H1 (cell line): Measurements from ENCODE around the gene SP8. TPM values are rescaled to one million over a fixed set of nuclear protein-coding genes. Genes with fewer than 3 reads are reported as not detected.

Experiments
- CTCF ChIA-PET: fragments of 300-600 bp; sonication (Branson Sonifier 250); formaldehyde crosslinking; loops from one replicate; lab custom pipeline; 2021; ENCODE audit not compliant: partially characterized antibody; lab: Charles Lee
- POLR2A ChIA-PET: fragments of 300-600 bp; sonication (Branson Sonifier 250); formaldehyde crosslinking; loops from one replicate; lab custom pipeline; 2021; ENCODE audit warnings: inconsistent platforms; ENCODE audit not compliant: partially characterized antibody; lab: Charles Lee
- DNase-seq, 2 experiments: peaks; one replicate each; pipeline versions ENCODE4 v3.0.0 to v3.0.0-alpha.2; 2010 to 2022; ENCODE audit warnings: low spot score in 2 of 2, low read depth in 1 of 2, mixed read lengths in 1 of 2
- FAIRE-seq: peaks from 2 replicates; lab custom pipeline; 2011; peaks lifted over from hg19 to GRCh38; lab: Jason Lieb, UNC
- H2AFZ ChIP-seq: 2 replicates; pipeline ENCODE4 v1.8.1; 2012; ENCODE audit warnings: low read length, inconsistent platforms
- H2AK5ac ChIP-seq: 2 replicates; pipeline ENCODE4 v1.6.1; 2013; ENCODE audit warnings: low read depth, low read length
- H2BK120ac ChIP-seq: replicated peaks from 2 replicates; pipeline ENCODE3; 2013; ENCODE audit warnings: low read depth, low read length, inconsistent platforms
- H2BK12ac ChIP-seq: 2 replicates; pipeline ENCODE4 v1.6.1; 2013; ENCODE audit warnings: low read depth, low read length
- H2BK15ac ChIP-seq: 2 replicates; pipeline ENCODE4 v1.6.1; 2013; ENCODE audit warnings: low read length
- H2BK20ac ChIP-seq: 2 replicates; pipeline ENCODE4 v1.6.1; 2013; ENCODE audit warnings: low read length
- H2BK5ac ChIP-seq: 2 replicates; pipeline ENCODE4 v1.6.1; 2013; ENCODE audit warnings: low read depth, low read length
- H3K14ac ChIP-seq: 2 replicates; pipeline ENCODE4 v1.6.1; 2013; ENCODE audit warnings: inconsistent platforms; ENCODE audit not compliant: insufficient read length
- H3K18ac ChIP-seq: 2 replicates; pipeline ENCODE4 v1.6.1; 2013; ENCODE audit warnings: low read length; ENCODE audit errors: extremely low read depth
- H3K23ac ChIP-seq: 2 replicates; pipeline ENCODE4 v1.6.1; 2013; ENCODE audit warnings: inconsistent platforms; ENCODE audit not compliant: insufficient read length
- H3K23me2 ChIP-seq: 2 replicates; pipeline ENCODE4 v1.6.1; 2013; ENCODE audit warnings: low read depth, low read length
- H3K27ac ChIP-seq: 2 replicates; pipeline ENCODE4 v1.6.1; 2011; ENCODE audit warnings: low read depth, low read length, inconsistent platforms
- H3K27me3 ChIP-seq, 4 experiments: replicated peaks in 1 of 4; 1 replicate in 1 of 4; 2 replicates in 3 of 4; pipeline versions ENCODE4 v1.6.1 to v1.8.1; 2011 to 2013; ENCODE audit warnings: low read length in 3 of 4, mild to moderate bottlenecking in 3 of 4, inconsistent platforms in 2 of 4, mixed read lengths in 2 of 4, moderate library complexity in 1 of 4; ENCODE audit not compliant: control insufficient read depth in 3 of 4, insufficient read depth in 3 of 4; ENCODE audit errors: extremely low read depth in 1 of 4
- H3K36me3 ChIP-seq, 4 experiments: 2 replicates each; pipeline versions ENCODE4 v1.6.1 to v1.8.1; 2011 to 2013; ENCODE audit warnings: mild to moderate bottlenecking in 4 of 4, low read length in 3 of 4, moderate library complexity in 2 of 4, control low read depth in 1 of 4, inconsistent platforms in 1 of 4; ENCODE audit not compliant: insufficient read depth in 4 of 4, control insufficient read depth in 2 of 4
- H3K4ac ChIP-seq: replicated peaks from 2 replicates; pipeline ENCODE3; 2013; ENCODE audit warnings: low read length, low read depth, mixed read lengths, inconsistent platforms; ENCODE audit not compliant: insufficient read length
- H3K4me1 ChIP-seq, 4 experiments: replicated peaks in 1 of 4; 1 replicate in 1 of 4; 2 replicates in 3 of 4; pipeline versions ENCODE4 v1.6.1 to v1.8.1; 2011 to 2013; ENCODE audit warnings: low read length in 3 of 4, inconsistent platforms in 2 of 4, mixed read lengths in 1 of 4; ENCODE audit not compliant: insufficient read depth in 4 of 4, control insufficient read depth in 3 of 4
- H3K4me2 ChIP-seq, 2 experiments: 2 replicates each; pipeline versions ENCODE4 v1.6.1 to v1.8.1; 2011 to 2013; ENCODE audit warnings: low read depth in 2 of 2, low read length in 2 of 2, control low read depth in 1 of 2, inconsistent platforms in 1 of 2, mild to moderate bottlenecking in 1 of 2; ENCODE audit not compliant: insufficient read depth in 1 of 2
- H3K4me3 ChIP-seq, 4 experiments: fragments of 200-600, 300-600 bp in 1 of 4; sonication (generic), shearing (Covaris generic), sonication (Bioruptor Twin) in 1 of 4; 2 replicates each; pipeline versions ENCODE4 v1.5.1 to v1.8.1; 2011 to 2016; ENCODE audit warnings: low read length in 4 of 4, low read depth in 3 of 4, control low read depth in 2 of 4, inconsistent platforms in 2 of 4, mild to moderate bottlenecking in 2 of 4, mixed read lengths in 1 of 4, moderate library complexity in 1 of 4; ENCODE audit not compliant: insufficient read depth in 2 of 4; ENCODE audit errors: extremely low read depth in 1 of 4
- H3K56ac ChIP-seq: replicated peaks from 2 replicates; pipeline ENCODE3; 2013; ENCODE audit warnings: low read depth, mild to moderate bottlenecking, mixed read lengths, low read length, inconsistent platforms; ENCODE audit not compliant: insufficient read length
- H3K79me1 ChIP-seq: 2 replicates; pipeline ENCODE4 v1.6.1; 2013; ENCODE audit warnings: low read depth, low read length, control low read depth
- H3K79me2 ChIP-seq, 2 experiments: 2 replicates each; pipeline versions ENCODE4 v1.6.1 to v1.8.1; 2012 to 2013; ENCODE audit warnings: low read length in 2 of 2, mild to moderate bottlenecking in 2 of 2, inconsistent platforms in 1 of 2; ENCODE audit not compliant: insufficient read depth in 2 of 2, control insufficient read depth in 1 of 2
- H3K9ac ChIP-seq, 4 experiments: replicated peaks in 1 of 4; 1 replicate in 1 of 4; 2 replicates in 3 of 4; pipeline versions ENCODE4 v1.6.1 to v1.8.1; 2011 to 2013; ENCODE audit warnings: low read depth in 3 of 4, low read length in 3 of 4, control low read depth in 2 of 4, mild to moderate bottlenecking in 2 of 4, moderate library complexity in 2 of 4, inconsistent platforms in 1 of 4; ENCODE audit errors: extremely low read depth in 1 of 4
- H3K9me3 ChIP-seq, 2 experiments: 2 replicates each; pipeline versions ENCODE4 v1.6.1 to v1.8.1; 2012 to 2013; ENCODE audit warnings: mild to moderate bottlenecking in 2 of 2, moderate library complexity in 2 of 2, control low read depth in 1 of 2, inconsistent platforms in 1 of 2, low read depth in 1 of 2, low read length in 1 of 2, mixed read lengths in 1 of 2; ENCODE audit not compliant: insufficient read depth in 2 of 2
- H4K20me1 ChIP-seq, 2 experiments: replicated peaks in 1 of 2; 2 replicates each; pipeline versions ENCODE3 to v1.8.1; 2011 to 2013; ENCODE audit warnings: inconsistent platforms in 2 of 2, low read length in 2 of 2, mild to moderate bottlenecking in 1 of 2; ENCODE audit not compliant: insufficient read depth in 2 of 2, control insufficient read depth in 1 of 2
- H4K5ac ChIP-seq: 2 replicates; pipeline ENCODE4 v1.6.1; 2013; ENCODE audit warnings: low read length, low read depth, mixed read lengths, inconsistent platforms; ENCODE audit not compliant: insufficient read length
- H4K8ac ChIP-seq: 2 replicates; pipeline ENCODE4 v1.8.0; 2013; ENCODE audit warnings: mild to moderate bottlenecking, moderate library complexity, low read length, inconsistent platforms; ENCODE audit not compliant: insufficient read depth; ENCODE audit errors: extremely low read depth
- H4K91ac ChIP-seq: replicated peaks from 2 replicates; pipeline ENCODE3; 2013; ENCODE audit warnings: low read length, mixed read lengths, inconsistent platforms; ENCODE audit not compliant: insufficient read length
- KDM5A ChIP-seq: fragments of 200-600 bp; IDR thresholded peaks from 2 replicates; pipeline ENCODE4 v1.7.1; 2012; ENCODE audit warnings: mild to moderate bottlenecking, low read length, inconsistent platforms, mixed read lengths
- POLR2A ChIP-seq, 2 experiments: IDR thresholded peaks; 1 replicate in 1 of 2; 2 replicates in 1 of 2; pipeline ENCODE4 v1.6.1; 2011; ENCODE audit warnings: low read depth in 2 of 2, low read length in 2 of 2, mild to moderate bottlenecking in 2 of 2; ENCODE audit errors: control extremely low read depth in 1 of 2
- RBBP5 ChIP-seq: IDR thresholded peaks from 2 replicates; pipeline ENCODE4 v1.7.1; 2012; ENCODE audit warnings: low read depth, mild to moderate bottlenecking, inconsistent platforms, low read length, moderate library complexity, borderline replicate concordance
- TAF7 ChIP-seq: optimal IDR thresholded peaks from 2 replicates; pipeline ENCODE3; 2011; ENCODE audit warnings: low read depth, mild to moderate bottlenecking, inconsistent platforms, low read length, moderate library complexity, borderline replicate concordance
- TCF12 ChIP-seq: IDR thresholded peaks from 2 replicates; pipeline ENCODE4 v1.6.1; 2011; ENCODE audit warnings: low read depth, mild to moderate bottlenecking, low read length
- WGBS, 2 experiments: shearing (Covaris generic) in 1 of 2; methylation state at CpG; one replicate each; pipeline versions ENCODE4 v1.1.6 to v1.1.7; 2013 to 2015; ENCODE audit warnings: low lambda C conversion rate in 2 of 2, mixed read lengths in 2 of 2, inconsistent platforms in 1 of 2, low coverage in 1 of 2, missing lambda C conversion rate in 1 of 2; ENCODE audit not compliant: insufficient replicate concordance in 2 of 2, insufficient coverage in 1 of 2, insufficient read length in 1 of 2; ENCODE audit errors: extremely low coverage in 1 of 2, missing lambda C conversion rate in 1 of 2; 5-methylcytosine and 5-hydroxymethylcytosine counted together
- polyA plus RNA-seq, 7 experiments: library from polyadenylated mRNA; depleted of rRNA in 3 of 7; stranded (reverse) in 5 of 7; unstranded in 2 of 7; fragments of >200 nt in 5 of 7; fragments of 200-250 nt in 2 of 7; gene quantifications; 1 replicate in 5 of 7; 2 replicates in 1 of 7; 4 replicates in 1 of 7; pipeline versions ENCODE4 v1.2.1 to v1.2.3, GENCODE V29; 2011 to 2013; ENCODE audit warnings: missing spikeins in 2 of 7, mixed read lengths in 2 of 7
- total RNA-seq: library from RNA; stranded (reverse); fragmentation: NEBNext Ultra II Directional; extraction: Animal tissue kit (Norgen Biotek cat#: 25700); gene quantifications from 2 replicates; pipeline ENCODE4 v1.2.1, GENCODE V29; 2021
- TF ChIP-seq, protein P1 (sequence below): IDR thresholded peaks from 2 replicates; pipeline ENCODE4 v1.6.1; 2012; ENCODE audit warnings: inconsistent platforms
- TF ChIP-seq, protein P2 (sequence below), 3 experiments: IDR thresholded peaks; 1 replicate in 2 of 3; 2 replicates in 1 of 3; pipeline versions ENCODE4 v1.5.1 to v1.6.1; 2011; ENCODE audit warnings: low read length in 3 of 3, mild to moderate bottlenecking in 3 of 3, inconsistent platforms in 2 of 3, low read depth in 1 of 3, moderate library complexity in 1 of 3; ENCODE audit not compliant: insufficient read depth in 1 of 3; ENCODE audit errors: control extremely low read depth in 1 of 3

Gene SP8
- total and polyA plus RNA-seq, 2 of the 8 experiments (the other 6 are each of a cell fraction or from before 2014, with no cell fraction given), result 11.3 to 12.0 TPM

DNA sequence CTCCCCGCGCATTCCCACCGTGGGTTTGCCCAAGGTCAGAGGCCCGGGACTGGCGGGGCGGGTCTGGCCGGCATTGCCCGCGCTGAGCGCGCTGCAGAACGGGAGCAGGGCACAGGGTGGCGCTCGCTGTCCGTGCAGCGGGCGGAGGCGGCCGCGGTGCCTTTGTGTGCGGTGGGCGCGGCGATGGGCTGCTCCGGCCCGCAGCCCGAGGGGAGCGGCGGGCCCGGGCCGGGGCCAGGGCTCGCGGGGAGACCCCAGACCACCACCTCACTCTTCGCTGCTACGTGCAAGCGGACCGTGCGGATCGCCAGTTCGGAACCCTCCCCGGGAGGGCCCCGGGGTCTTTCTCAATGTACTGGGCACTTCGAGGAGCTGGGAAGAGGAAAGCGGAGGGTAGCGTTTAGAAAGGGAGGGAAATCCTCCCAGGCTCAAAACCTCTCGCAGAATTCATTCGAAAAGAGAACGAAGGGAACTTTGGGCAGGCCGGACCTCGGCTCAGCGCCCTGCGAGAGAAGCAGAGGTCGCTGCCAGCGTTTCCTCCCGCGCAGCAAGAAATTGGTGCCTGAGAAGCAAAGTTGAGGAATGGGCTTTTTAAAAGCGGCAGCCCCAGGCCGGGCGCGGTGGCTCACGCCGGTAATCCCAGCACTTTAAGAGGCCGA, 8.5 kb downstream of the SP8 start:
- H3K9ac ChIP-seq, result peak overlapping the region in 2 of 4 experiments; percentile 36 to 38; a peak in 4 of 7 replicates
- peak in 1 of 2 experiments; percentile 91 for DNase-seq
- peak; percentile 54; the same call in 1 of the 2 replicates for TF ChIP-seq RBBP5
- TF ChIP-seq KDM5A, result 0 out of 2 replicates have a peak, but pooled peaks have one; percentile 58
- TF ChIP-seq, protein P1, sequence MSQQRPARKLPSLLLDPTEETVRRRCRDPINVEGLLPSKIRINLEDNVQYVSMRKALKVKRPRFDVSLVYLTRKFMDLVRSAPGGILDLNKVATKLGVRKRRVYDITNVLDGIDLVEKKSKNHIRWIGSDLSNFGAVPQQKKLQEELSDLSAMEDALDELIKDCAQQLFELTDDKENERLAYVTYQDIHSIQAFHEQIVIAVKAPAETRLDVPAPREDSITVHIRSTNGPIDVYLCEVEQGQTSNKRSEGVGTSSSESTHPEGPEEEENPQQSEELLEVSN, result peak; percentile 88
- peak; percentile 17 for TF ChIP-seq TAF7
- 0 out of 3 replicates have a peak, but pooled peaks of 1 of the 2 experiments have one; percentile 24 for TF ChIP-seq POLR2A (IDR thresholded peaks at IDR 0.05; ENCODE audit: control extremely low read depth in 1 of 2, low read depth in 2 of 2, low read length in 2 of 2)
- TF ChIP-seq, protein P2, sequence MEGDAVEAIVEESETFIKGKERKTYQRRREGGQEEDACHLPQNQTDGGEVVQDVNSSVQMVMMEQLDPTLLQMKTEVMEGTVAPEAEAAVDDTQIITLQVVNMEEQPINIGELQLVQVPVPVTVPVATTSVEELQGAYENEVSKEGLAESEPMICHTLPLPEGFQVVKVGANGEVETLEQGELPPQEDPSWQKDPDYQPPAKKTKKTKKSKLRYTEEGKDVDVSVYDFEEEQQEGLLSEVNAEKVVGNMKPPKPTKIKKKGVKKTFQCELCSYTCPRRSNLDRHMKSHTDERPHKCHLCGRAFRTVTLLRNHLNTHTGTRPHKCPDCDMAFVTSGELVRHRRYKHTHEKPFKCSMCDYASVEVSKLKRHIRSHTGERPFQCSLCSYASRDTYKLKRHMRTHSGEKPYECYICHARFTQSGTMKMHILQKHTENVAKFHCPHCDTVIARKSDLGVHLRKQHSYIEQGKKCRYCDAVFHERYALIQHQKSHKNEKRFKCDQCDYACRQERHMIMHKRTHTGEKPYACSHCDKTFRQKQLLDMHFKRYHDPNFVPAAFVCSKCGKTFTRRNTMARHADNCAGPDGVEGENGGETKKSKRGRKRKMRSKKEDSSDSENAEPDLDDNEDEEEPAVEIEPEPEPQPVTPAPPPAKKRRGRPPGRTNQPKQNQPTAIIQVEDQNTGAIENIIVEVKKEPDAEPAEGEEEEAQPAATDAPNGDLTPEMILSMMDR (IDR thresholded peaks at IDR 0.05; ENCODE audit: control extremely low read depth in 1 of 3, insufficient read depth in 1 of 3, low read depth in 1 of 3, low read length in 3 of 3), result peak; percentile 78 to 87 (median 85)
- TF ChIP-seq TCF12, result no peak

More for the DNA sequence above, 8.5 kb downstream of the SP8 start:
- H3K27ac ChIP-seq, result peak overlapping the region; percentile 11; the same call in 1 of the 2 replicates
- no peak overlapping the region; the same call in 1 of the 2 replicates for H2BK5ac ChIP-seq
- H4K20me1 ChIP-seq, result no peaks in the 10 kb centered on the region
- peaks cover 11 to 29% (median 17%) of the 10 kb centered on the region in 4 experiments for H3K4me1 ChIP-seq
- WGBS, 2 experiments, result 2% methylated on average over 29 of the region's 63 CpGs; no CpG with 5 or more reads in 1 of the 2 experiments
- peak overlapping the region; percentile 27 to 62 (median 58) for H3K4me3 ChIP-seq
- H2BK20ac ChIP-seq, result no peak overlapping the region
- no peaks in the 10 kb centered on the region for H3K9me3 ChIP-seq
- H3K79me2 ChIP-seq, result peaks cover 0 to 23% of the 10 kb centered on the region in 2 experiments; a peak in 2 of 4 replicates
- CTCF ChIA-PET, result interaction anchor here (0.7 to 7.9 kb wide), 13 partner anchors 14 to 475 kb away, joined by 3 to 48 read pairs (median 4); no protein-coding TSS in a partner anchor
- H3K79me1 ChIP-seq, result no peaks in the 10 kb centered on the region
- H3K18ac ChIP-seq, result peak overlapping the region; percentile 64; the same call in 1 of the 2 replicates
- no peak overlapping the region for H3K23ac ChIP-seq
- peak overlapping the region; percentile 7 for H4K91ac ChIP-seq
- H3K56ac ChIP-seq, result no peak overlapping the region
- H4K5ac ChIP-seq, result peak overlapping the region; percentile 84
- H2BK120ac ChIP-seq, result no peak overlapping the region
- peak overlapping the region; percentile 39; the same call in 1 of the 2 replicates for H2BK12ac ChIP-seq
- H2AFZ ChIP-seq, result peak overlapping the region; percentile 56; the same call in 1 of the 2 replicates
- peaks cover 4 to 13% (median 12%) of the 10 kb centered on the region in 4 experiments for H3K27me3 ChIP-seq
- no peak overlapping the region for H2AK5ac ChIP-seq
- no peak for FAIRE-seq
- H2BK15ac ChIP-seq, result no peak overlapping the region
- peak overlapping the region; percentile 64 to 91 for H3K4me2 ChIP-seq
- peak overlapping the region; percentile 72 for H3K4ac ChIP-seq
- peak overlapping the region; percentile 92 for H4K8ac ChIP-seq
- H3K23me2 ChIP-seq, result peaks cover 17% of the 10 kb centered on the region
- H3K36me3 ChIP-seq, result no peaks in the 10 kb centered on the region
- H3K14ac ChIP-seq, result no peak overlapping the region
- POLR2A ChIA-PET, result interaction anchor here (0.9 to 14.6 kb wide), 2 partner anchors 16 to 126 kb away, joined by 3 to 192 read pairs; partner anchors contain the start of gene SP8
